ENCODE results near the gene SYDE1. TPM values are rescaled to one million over a fixed set of nuclear protein-coding genes. Genes with fewer than 3 reads are reported as not detected.

Gene SYDE1
- total and polyA plus RNA-seq, 2 donors (not counting 1 experiment from before 2014, with no cell fraction given) = not detected

DNA sequence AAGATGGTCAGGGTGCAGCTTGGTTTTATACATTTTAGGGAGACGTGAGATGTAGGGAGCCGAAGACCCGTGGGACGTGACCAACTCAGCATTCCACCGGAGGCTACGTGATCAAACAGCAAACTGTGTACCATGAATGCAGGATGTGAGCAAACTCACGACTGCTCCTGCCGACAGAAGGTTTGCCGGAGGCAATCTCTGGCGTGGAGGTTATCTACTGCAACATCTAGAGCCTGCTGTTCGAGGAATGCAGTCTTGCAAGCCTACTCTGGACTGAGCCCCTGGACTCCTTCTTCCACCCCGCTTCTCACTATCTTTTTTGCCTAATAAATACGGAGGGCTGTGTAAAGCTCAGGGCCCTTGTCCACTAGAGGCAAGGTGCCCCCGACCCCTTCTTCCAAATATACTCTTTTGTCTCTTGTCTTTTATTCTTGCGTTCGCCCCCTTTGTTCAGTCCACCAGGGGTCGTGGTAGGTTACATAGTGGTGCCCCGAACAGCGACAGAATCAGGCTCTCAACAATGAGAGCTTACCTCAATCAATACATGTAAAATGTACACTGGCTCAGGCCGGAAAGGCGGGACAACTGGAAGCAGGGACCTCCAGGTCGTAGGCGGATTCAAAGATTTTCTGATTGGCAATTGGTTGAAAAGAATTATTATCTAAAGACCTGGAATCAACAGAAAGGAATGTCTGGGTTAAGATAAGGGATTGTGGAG is 34.1 kb upstream of the SYDE1 start:
- Mint-ChIP-seq H3K4me1 (no peaks in the 10 kb centered on the region), H3K27me3 (peaks cover 13% of the 10 kb centered on the region), H3K4me3 (no peak overlapping the region), H3K27ac (no peak overlapping the region), H3K9me3 (ENCODE audit: insufficient read depth) (peaks cover 1% of the 10 kb centered on the region)
- H3K4me3 ChIP-seq (ENCODE audit: control extremely low read depth in 1 of 5, extremely low read depth in 1 of 5, insufficient read depth in 1 of 5, low read depth in 2 of 5, low read length in 4 of 5) = no peak overlapping the region
- H3K4me2 ChIP-seq (replicated peaks; ENCODE audit: low read depth, low read length, poor library complexity, severe bottlenecking) = no peak overlapping the region
- POLR2A ChIA-PET = no interaction called here
- ATAC-seq (ENCODE audit: low read depth) (no peak), DNase-seq (no peak)
- CTCF ChIA-PET = no interaction called here
- no peaks in the 10 kb centered on the region for H3K4me1 ChIP-seq (ENCODE audit: control insufficient read depth in 2 of 2, insufficient read depth in 2 of 2, low read length in 2 of 2)
- no peaks in the 10 kb centered on the region for H3K79me2 ChIP-seq (ENCODE audit: control insufficient read depth, insufficient read depth, low read length)
- H3K27me3 ChIP-seq (replicated peaks in 1 of 4; ENCODE audit: control extremely low read depth in 1 of 4, control insufficient read depth in 3 of 4, insufficient read depth in 4 of 4, low read length in 3 of 4) = peaks cover 0 to 2% (median 0%) of the 10 kb centered on the region in 4 experiments
- no peak for TF ChIP-seq CTCF (IDR thresholded peaks at IDR 0.05)
- TF ChIP-seq EZH2 (IDR thresholded peaks at IDR 0.05; ENCODE audit: borderline replicate concordance, insufficient read depth, low read depth, low read length, poor library complexity, severe bottlenecking) = no peak
- no peaks in the 10 kb centered on the region for H4K20me1 ChIP-seq (ENCODE audit: control insufficient read depth, insufficient read depth, low read length, poor library complexity, severe bottlenecking)
- H3K36me3 ChIP-seq (replicated peaks in 1 of 2; ENCODE audit: control extremely low read depth in 1 of 2, control insufficient read depth in 1 of 2, extremely low read depth in 1 of 2, insufficient read depth in 2 of 2, low read length in 1 of 2) = no peaks in the 10 kb centered on the region
- H3K9me3 ChIP-seq (ENCODE audit: control extremely low read depth in 1 of 3, control insufficient read depth in 2 of 3, insufficient read depth in 1 of 3, low read length in 2 of 3) = no peaks in the 10 kb centered on the region
- no peak overlapping the region for H3K9ac ChIP-seq (ENCODE audit: low read length)
- 87% methylated on average over 21 of the region's 23 CpGs for WGBS (ENCODE audit: insufficient coverage)
- H3K27ac ChIP-seq (ENCODE audit: low read length in 2 of 2) = no peak overlapping the region
- H2AFZ ChIP-seq (ENCODE audit: insufficient read depth, low read depth, low read length, poor library complexity, severe bottlenecking) = no peak overlapping the region
- intact Hi-C loops (cut with micrococcal nuclease) = no loop called here

DNA sequence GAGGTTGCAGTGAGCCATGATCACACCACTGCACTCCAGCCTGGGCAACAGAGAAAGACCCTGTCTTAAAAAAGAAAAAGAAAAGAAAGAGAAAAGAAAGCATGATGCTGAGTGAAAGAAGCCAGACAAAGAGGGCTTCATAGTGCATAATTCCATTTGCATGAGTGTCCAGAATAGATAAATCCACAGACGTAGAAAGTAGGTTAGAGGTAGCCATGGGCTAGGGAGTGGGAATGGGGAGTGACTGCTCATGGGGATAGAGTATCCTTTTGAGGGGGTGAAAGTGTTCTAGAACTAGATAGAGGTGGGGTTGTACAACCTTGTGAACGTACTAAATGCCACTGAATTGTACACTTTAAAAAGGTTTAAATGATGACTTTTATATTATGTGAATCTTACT is 32.8 kb upstream of the SYDE1 start:
- no peak overlapping the region for H3K4me3 Mint-ChIP-seq
- Histone ChIP-seq H3K4me2 (replicated peaks; ENCODE audit: low read depth, low read length, poor library complexity, severe bottlenecking) (no peak overlapping the region), H4K20me1 (ENCODE audit: control insufficient read depth, insufficient read depth, low read length, poor library complexity, severe bottlenecking) (no peaks in the 10 kb centered on the region), H3K9me3 (ENCODE audit: control extremely low read depth in 1 of 3, control insufficient read depth in 2 of 3, insufficient read depth in 1 of 3, low read length in 2 of 3) (no peaks in the 10 kb centered on the region), H3K36me3 (replicated peaks in 1 of 2; ENCODE audit: control extremely low read depth in 1 of 2, control insufficient read depth in 1 of 2, extremely low read depth in 1 of 2, insufficient read depth in 2 of 2, low read length in 1 of 2) (no peaks in the 10 kb centered on the region), H2AFZ (ENCODE audit: insufficient read depth, low read depth, low read length, poor library complexity, severe bottlenecking) (no peak overlapping the region), H3K9ac (ENCODE audit: low read length) (no peak overlapping the region), H3K4me3 (ENCODE audit: control extremely low read depth in 1 of 5, extremely low read depth in 1 of 5, insufficient read depth in 1 of 5, low read depth in 2 of 5, low read length in 4 of 5) (no peak overlapping the region), H3K79me2 (ENCODE audit: control insufficient read depth, insufficient read depth, low read length) (no peaks in the 10 kb centered on the region), H3K27ac (ENCODE audit: low read length in 2 of 2) (no peak overlapping the region), H3K4me1 (ENCODE audit: control insufficient read depth in 2 of 2, insufficient read depth in 2 of 2, low read length in 2 of 2) (no peaks in the 10 kb centered on the region), H3K27me3 (replicated peaks in 1 of 4; ENCODE audit: control extremely low read depth in 1 of 4, control insufficient read depth in 3 of 4, insufficient read depth in 4 of 4, low read length in 3 of 4) (peaks cover 0 to 7% (median 0%) of the 10 kb centered on the region in 4 experiments)
- intact Hi-C loops (cut with micrococcal nuclease) = no loop called here
- ATAC-seq (ENCODE audit: low read depth) (no peak), DNase-seq (no peak)
- WGBS (ENCODE audit: insufficient coverage) = 83% methylated on average over 1 of the region's 2 CpGs
- ChIA-PET CTCF (no interaction called here), POLR2A (no interaction called here)
- no peak for TF ChIP-seq EZH2 (IDR thresholded peaks at IDR 0.05; ENCODE audit: borderline replicate concordance, insufficient read depth, low read depth, low read length, poor library complexity, severe bottlenecking)
- no peak for TF ChIP-seq CTCF (IDR thresholded peaks at IDR 0.05)
- peaks cover 1% of the 10 kb centered on the region for H3K9me3 Mint-ChIP-seq (ENCODE audit: insufficient read depth)
- H3K27me3 Mint-ChIP-seq = peaks cover 13% of the 10 kb centered on the region
- no peak overlapping the region for H3K27ac Mint-ChIP-seq
- H3K4me1 Mint-ChIP-seq = no peaks in the 10 kb centered on the region

All from B cell (primary cell).